ENCODE measurements around the gene KRTAP3-3. TPM values are rescaled to one million over a fixed set of nuclear protein-coding genes. Genes with fewer than 3 reads are reported as not detected.

KRTAP3-3 gene
- not detected in 2 replicates for total RNA-seq

DNA sequence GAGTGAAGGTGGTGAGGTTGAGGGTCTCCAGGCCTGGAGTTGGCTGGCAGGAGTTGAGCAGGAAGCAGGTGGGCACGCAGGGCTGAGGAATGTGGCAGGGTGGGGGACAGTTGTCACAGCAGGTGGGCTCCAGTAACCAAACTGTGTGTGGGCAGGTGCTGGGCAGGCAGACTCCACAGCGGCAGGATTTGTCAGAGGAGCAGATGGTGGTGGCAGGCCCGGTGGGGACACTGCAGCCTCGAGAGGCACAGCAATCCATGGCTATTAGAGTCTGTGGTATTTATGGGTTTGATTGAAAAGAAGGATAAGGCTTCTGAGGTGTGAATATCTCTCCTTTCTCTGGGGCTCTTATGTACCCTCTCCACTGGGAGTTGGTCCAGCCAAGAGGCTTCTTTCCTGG lies at the start of gene KRTAP3-3:
KRTAP3-3 (minus strand) TSS at position 326 of the 400 bp plus-strand sequence; CDS start at position 259, 67 bp downstream.

DNA sequence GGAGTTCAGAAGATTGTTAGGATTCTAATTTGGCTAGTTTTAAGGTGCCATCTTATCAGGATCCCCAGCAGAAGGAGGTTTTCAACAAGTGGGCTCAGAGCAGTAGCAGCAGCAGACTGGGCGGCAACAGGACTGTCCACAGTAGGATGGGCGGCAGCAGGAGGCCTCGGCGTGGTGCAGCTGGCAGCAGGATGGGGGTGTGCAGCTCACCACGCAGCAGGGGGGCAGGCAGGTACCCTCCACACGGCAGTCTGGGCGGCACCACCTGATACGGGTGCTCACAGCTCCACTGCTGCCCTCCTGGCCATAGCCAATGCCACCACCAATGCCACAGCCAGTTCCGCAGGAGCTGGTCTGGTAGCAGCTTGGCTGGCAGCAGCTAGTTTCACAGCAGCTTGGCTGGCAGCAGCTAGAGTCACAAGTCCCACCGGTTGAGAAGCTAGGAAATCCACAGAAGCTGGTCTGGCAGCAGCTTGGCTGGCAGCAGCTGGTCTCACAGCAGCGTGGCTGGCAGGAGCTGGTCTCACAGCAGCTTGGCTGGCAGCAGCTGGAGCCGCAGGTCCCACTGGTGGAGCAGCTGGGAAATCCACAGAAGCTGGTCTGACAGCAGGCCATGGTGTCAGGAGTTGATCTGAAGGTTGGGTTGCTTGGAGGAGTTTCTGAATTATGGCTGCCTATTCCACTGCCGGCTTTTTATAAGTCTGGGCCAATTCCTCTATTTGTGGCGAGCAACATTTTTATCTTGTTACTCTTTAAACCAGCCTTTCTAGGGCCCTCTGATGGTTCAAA lies 47.0 kb upstream of the KRTAP3-3 start, which contains the start of gene KRTAP1-1:
KRTAP1-1 (minus strand) TSS at position 668 of the 789 bp plus-strand sequence; CDS start at position 615, 53 bp downstream.

DNA sequence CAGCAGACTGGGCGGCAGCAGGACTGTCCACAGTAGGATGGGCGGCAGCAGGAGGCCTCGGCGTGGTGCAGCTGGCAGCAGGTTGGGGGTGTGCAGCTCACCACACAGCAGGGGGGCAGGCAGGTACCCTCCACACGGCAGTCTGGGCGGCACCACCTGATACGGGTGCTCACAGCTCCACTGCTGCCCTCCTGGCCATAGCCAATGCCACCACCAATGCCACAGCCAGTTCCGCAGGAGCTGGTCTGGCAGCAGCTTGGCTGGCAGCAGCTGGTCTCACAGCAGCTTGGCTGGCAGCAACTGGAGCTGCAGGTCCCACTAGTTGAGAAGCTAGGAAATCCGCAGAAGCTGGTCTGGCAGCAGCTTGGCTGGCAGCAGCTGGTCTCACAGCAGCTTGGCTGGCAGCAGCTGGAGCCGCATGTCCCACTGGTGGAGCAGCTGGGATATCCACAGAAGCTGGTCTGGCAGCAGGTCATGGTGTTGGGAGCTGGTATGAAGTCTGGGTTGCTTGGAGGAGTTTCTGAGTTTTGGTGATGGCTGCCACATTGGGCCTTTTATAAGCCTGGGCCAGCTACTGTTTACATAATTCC lies 40.5 kb upstream of the KRTAP3-3 start, which contains the start of gene KRTAP1-3:
KRTAP1-3 (minus strand) TSS at position 529 of the 590 bp plus-strand sequence; CDS start at position 476, 53 bp downstream.

DNA sequence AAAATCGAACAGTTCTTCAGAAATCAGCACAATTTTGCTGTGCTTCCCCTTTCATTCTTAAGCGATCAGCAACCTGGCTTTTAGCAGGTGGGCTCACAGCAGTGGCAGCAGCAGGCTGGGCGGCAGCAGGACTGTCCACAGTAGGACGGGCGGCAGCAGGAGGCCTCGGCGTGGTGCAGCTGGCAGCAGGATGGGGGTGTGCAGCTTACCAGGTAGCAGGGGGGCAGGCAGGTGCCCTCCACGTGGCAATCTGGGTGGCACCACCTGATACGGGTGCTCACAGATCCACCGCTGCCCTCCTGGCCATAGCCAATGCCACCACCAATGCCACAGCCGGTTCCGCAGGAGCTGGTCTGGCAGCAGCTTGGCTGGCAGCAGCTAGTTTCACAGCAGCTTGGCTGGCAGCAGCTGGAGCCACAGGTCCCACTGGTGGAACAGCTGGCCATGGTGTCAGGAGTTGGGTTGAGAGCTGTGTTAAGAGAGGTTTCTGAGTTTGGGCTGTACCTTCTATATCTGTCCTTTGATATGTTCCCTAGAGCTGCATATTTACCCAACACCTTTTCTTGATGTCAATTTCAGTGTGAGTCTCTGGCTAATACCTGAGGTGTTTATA lies 35.8 kb upstream of the KRTAP3-3 start, which contains the start of gene KRTAP1-4:
KRTAP1-4 (minus strand) TSS at position 563 of the 613 bp plus-strand sequence; CDS start at position 446, 117 bp downstream.

DNA sequence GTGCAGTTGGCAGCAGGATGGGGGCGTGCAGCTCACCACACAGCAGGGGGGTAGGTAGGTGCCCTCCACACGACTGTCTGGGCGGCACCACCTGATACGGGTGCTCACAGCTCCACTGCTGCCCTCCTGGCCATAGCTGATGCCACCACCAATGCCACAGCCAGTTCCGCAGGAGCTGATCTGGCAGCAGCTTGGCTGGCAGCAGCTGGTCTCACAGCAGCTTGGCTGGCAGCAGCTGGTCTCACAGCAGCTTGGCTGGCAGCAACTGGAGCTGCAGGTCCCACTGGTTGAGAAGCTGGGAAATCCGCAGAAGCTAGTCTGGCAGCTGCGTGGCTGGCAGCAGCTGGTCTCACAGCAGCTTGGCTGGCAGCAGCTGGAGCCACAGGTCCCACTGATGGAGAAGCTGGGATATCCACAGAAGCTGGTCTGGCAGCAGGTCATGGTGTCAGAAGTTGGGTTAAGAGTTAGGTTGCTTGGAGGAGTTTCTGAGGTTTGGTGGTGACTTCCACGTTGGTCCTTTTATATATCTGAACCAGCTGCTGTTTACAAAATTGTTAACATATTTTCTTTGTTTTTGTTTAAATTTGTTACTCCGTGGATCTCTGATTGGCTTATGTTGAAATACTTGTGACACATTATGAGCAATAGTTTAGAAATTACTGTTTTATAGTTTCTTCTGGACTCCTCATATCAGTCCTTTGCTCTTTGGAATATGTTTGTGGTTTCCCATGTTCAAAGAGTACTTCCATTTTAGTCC lies 32.9 kb upstream of the KRTAP3-3 start, which contains the start of gene KRTAP1-5:
KRTAP1-5 (minus strand) TSS at position 494 of the 757 bp plus-strand sequence; CDS start at position 441, 53 bp downstream.

DNA sequence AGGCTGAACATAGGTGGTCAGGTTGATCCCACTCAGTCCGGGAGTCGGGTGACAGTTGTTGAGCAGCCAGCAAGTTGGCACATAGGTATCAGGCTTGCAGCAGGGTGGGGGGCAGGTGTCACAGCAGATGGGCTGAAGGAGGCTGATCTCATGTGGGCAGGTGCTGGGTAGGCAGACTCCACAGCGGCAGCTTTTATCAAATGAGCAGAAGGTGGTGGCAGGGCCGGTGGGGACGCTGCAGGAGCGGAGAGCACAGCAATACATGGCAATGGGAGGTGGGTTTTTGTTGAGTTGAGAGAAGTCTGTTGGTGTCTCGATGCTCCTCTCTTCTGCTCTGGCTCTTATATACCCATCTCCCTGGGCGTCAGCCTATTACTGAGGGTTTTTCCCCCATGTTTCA lies 14.8 kb upstream of the KRTAP3-3 start, which contains the start of gene KRTAP3-1:
KRTAP3-1 (minus strand) TSS at position 318 of the 400 bp plus-strand sequence; CDS start at position 264, 54 bp downstream.

DNA sequence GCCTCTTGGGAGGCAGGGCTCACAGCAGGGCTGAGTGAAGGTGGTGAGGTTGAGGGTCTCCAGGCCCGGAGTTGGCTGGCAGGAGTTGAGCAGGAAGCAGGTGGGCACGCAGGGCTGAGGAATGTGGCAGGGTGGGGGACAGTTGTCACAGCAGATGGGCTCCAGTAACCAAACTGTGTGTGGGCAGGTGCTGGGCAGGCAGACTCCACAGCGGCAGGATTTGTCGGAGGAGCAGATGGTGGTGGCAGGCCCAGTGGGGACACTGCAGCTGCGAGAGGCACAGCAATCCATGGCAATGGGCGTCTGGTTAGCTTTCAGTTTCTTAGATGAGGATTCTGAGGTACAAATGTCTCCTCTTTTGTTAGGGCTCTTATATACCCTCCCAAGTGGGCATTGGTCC lies 5.6 kb upstream of the KRTAP3-3 start, which contains the start of gene KRTAP3-2:
KRTAP3-2 (minus strand) TSS at position 344 of the 400 bp plus-strand sequence; CDS start at position 291, 53 bp downstream.

DNA sequence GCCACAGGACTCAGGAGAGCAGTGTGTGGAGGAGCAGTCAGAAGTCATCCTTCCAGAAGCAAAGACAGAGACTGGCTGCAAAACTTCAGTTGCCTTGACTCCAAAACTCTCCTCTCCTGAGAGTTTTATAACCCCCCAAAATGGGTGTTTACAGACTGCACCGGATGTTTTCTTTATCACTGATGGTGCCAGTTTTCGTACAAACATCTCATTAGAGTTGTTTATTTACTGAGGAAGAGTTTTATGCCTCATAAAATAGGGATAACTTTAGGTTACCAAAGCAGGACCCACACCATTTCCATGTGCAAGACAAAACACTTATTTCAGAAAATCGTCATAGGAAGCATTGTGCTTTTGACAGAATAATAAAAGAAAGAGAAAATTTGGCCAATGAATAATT lies 9.7 kb downstream of the KRTAP3-3 start, which contains the start of gene KRT40:
KRT40 (minus strand) TSS at position 101 of the 400 bp plus-strand sequence; CDS start at position 48, 53 bp downstream.

DNA sequence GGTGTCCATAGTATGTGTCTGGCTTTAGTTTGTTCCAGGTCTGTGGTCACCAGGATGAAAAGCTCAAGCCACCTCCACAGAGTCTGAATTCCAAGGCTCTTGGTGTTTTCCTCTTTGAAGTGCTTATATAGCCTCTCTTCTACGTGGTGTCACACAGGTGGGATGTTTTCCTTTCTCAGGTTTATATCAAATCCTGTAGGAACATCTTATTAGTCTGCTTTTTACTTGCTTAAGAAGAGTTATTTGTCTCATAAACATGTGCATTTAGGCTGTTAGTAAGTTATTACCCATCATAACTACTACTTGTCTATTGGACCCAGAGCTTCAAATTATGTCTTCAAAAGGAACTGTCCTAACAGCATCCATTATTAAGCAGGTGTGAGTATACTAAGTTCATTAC lies 27.1 kb downstream of the KRTAP3-3 start, which contains the start of gene KRT39:
KRT39 (minus strand) TSS at position 101 of the 400 bp plus-strand sequence; CDS start at position 9, 92 bp downstream.

Other genes with a start within 250 kb of the KRTAP3-3 start
- not detected in 2 replicates for gene KRT25, start 238.8 kb downstream of the KRTAP3-3 start, total RNA-seq
- gene KRT26, start 222.0 kb downstream of the KRTAP3-3 start, total RNA-seq = not detected in 2 replicates
- gene KRT27, start 211.6 kb downstream of the KRTAP3-3 start, total RNA-seq = not detected in 2 replicates
- gene KRT28, start 194.2 kb downstream of the KRTAP3-3 start, total RNA-seq = not detected in 2 replicates
- gene KRT10, start 171.6 kb downstream of the KRTAP3-3 start, total RNA-seq = 5.9 and 8.5 TPM in 2 replicates
- gene KRT12, start 126.9 kb downstream of the KRTAP3-3 start, total RNA-seq = not detected in 2 replicates
- gene KRT20, start 108.9 kb downstream of the KRTAP3-3 start, total RNA-seq = not detected in 2 replicates
- gene KRT23, start 56.5 kb downstream of the KRTAP3-3 start, total RNA-seq = 27.3 and 86.5 TPM in 2 replicates
- 0.28 TPM in 1 of 2 replicates, not detected in the other for gene KRT39, start 27.2 kb downstream of the KRTAP3-3 start, total RNA-seq
- gene KRT40, start 9.8 kb downstream of the KRTAP3-3 start, total RNA-seq = 0.36 TPM in 1 of 2 replicates, not detected in the other
- not detected in 2 replicates for gene KRTAP3-2, start 5.7 kb upstream of the KRTAP3-3 start, total RNA-seq
- gene KRTAP3-1, start 15.0 kb upstream of the KRTAP3-3 start, total RNA-seq = not detected in 2 replicates
- gene KRTAP1-5, start 33.0 kb upstream of the KRTAP3-3 start, total RNA-seq = not detected in 2 replicates
- not detected in 2 replicates for gene KRTAP1-4, start 36.0 kb upstream of the KRTAP3-3 start, total RNA-seq
- gene KRTAP1-3, start 40.7 kb upstream of the KRTAP3-3 start, total RNA-seq = not detected in 2 replicates
- not detected in 2 replicates for gene KRTAP1-1, start 47.3 kb upstream of the KRTAP3-3 start, total RNA-seq
- not detected in 2 replicates for gene KRTAP2-1, start 53.2 kb upstream of the KRTAP3-3 start, total RNA-seq
- gene KRTAP2-2, start 61.1 kb upstream of the KRTAP3-3 start, total RNA-seq = not detected in 2 replicates
- gene KRTAP2-3, start 66.0 kb upstream of the KRTAP3-3 start, total RNA-seq = 0.93 TPM in 1 of 2 replicates, not detected in the other
- not detected in 2 replicates for gene KRTAP2-4, start 71.7 kb upstream of the KRTAP3-3 start, total RNA-seq
- not detected in 2 replicates for gene KRTAP4-7, start 90.0 kb upstream of the KRTAP3-3 start, total RNA-seq
- gene KRTAP4-8, start 104.0 kb upstream of the KRTAP3-3 start, total RNA-seq = not detected in 2 replicates
- gene KRTAP4-16, start 108.0 kb upstream of the KRTAP3-3 start, total RNA-seq = not detected in 2 replicates
- not detected in 2 replicates for gene KRTAP4-9, start 111.2 kb upstream of the KRTAP3-3 start, total RNA-seq
- not detected in 2 replicates for gene KRTAP4-11, start 124.2 kb upstream of the KRTAP3-3 start, total RNA-seq
- not detected in 2 replicates for gene KRTAP4-12, start 130.0 kb upstream of the KRTAP3-3 start, total RNA-seq
- gene KRTAP4-6, start 146.4 kb upstream of the KRTAP3-3 start, total RNA-seq = not detected in 2 replicates
- gene KRTAP4-5, start 155.7 kb upstream of the KRTAP3-3 start, total RNA-seq = not detected in 2 replicates
- not detected in 2 replicates for gene KRTAP4-4, start 166.6 kb upstream of the KRTAP3-3 start, total RNA-seq
- not detected in 2 replicates for gene KRTAP4-3, start 174.1 kb upstream of the KRTAP3-3 start, total RNA-seq
- not detected in 2 replicates for gene KRTAP4-2, start 184.1 kb upstream of the KRTAP3-3 start, total RNA-seq
- not detected in 2 replicates for gene KRTAP4-1, start 190.7 kb upstream of the KRTAP3-3 start, total RNA-seq
- not detected in 2 replicates for gene KRTAP9-1, start 195.7 kb upstream of the KRTAP3-3 start, total RNA-seq
- not detected in 2 replicates for gene KRTAP9-2, start 232.5 kb upstream of the KRTAP3-3 start, total RNA-seq
- not detected in 2 replicates for gene KRTAP9-3, start 238.3 kb upstream of the KRTAP3-3 start, total RNA-seq
- not detected in 2 replicates for gene KRTAP9-8, start 243.8 kb upstream of the KRTAP3-3 start, total RNA-seq